Fibroblast of mammary gland (primary cell): Measurements from ENCODE around the gene MRPL55.

Experiments
- DNase-seq: peaks from one replicate; pipeline ENCODE4 v3.0.0-alpha.2; 2010; ENCODE audit warnings: low read depth
- H3K4me3 ChIP-seq: 2 replicates; pipeline ENCODE4 v1.5.1; 2011; ENCODE audit warnings: low read depth, mild to moderate bottlenecking, low read length, moderate library complexity; ENCODE audit not compliant: control insufficient read depth
- CTCF ChIP-seq: conservative IDR thresholded peaks from 2 replicates; pipeline ENCODE4 v1.5.1; 2011; ENCODE audit warnings: low read depth, low read length, inconsistent platforms; ENCODE audit not compliant: control insufficient read depth, insufficient read depth

MRPL55 gene

GRCh38 chr1:228063251-228064191 lies 45.6 kb downstream of the MRPL55 start:
- no peak for TF ChIP-seq CTCF
- no peak overlapping the region for H3K4me3 ChIP-seq
- DNase-seq = no peak

GRCh38 chr1:228062812-228063211 lies 46.3 kb downstream of the MRPL55 start:
- H3K4me3 ChIP-seq = no peak overlapping the region
- TF ChIP-seq CTCF = no peak
- DNase-seq = no peak

- no peak for TF ChIP-seq CTCF
- no peak for DNase-seq
- no peak overlapping the region for H3K4me3 ChIP-seq
Measured at GRCh38 chr1:228062085-228062791, 46.9 kb downstream of the MRPL55 start.

DNA sequence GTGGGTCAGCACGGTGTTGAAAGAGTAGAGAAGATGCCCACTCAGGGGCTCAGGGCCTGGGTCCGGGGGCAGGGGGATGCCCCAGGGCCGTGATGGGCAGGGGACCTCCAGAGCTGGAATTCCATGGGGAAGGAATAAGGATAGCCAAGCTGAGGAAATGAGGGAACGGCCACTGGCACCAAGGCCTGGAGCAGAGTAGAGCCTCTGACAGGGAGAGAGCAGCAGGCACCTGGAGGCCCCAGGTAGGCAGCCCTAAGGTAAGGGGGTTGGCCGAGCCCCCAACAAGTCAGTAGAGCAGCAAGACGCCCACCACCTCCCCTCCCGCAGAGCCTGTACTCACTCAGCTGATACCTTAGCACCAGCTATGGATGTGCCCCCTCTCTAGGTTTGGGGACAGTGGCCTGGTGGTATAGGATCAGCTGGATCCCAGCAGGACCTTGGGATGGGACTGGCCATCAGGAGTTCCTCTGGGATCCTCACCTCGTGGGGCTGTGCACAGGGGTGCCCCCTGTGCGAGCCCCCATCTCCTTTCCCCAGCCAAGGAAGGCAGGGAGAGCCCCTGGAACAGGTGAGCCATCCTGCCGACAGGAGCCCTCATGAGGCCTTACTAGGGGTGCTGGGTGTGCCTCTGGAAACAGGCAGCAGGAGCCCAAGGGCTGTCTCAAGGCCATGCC lies 47.6 kb downstream of the MRPL55 start:
- no peak for TF ChIP-seq CTCF
- no peak for DNase-seq
- H3K4me3 ChIP-seq = no peak overlapping the region

DNA sequence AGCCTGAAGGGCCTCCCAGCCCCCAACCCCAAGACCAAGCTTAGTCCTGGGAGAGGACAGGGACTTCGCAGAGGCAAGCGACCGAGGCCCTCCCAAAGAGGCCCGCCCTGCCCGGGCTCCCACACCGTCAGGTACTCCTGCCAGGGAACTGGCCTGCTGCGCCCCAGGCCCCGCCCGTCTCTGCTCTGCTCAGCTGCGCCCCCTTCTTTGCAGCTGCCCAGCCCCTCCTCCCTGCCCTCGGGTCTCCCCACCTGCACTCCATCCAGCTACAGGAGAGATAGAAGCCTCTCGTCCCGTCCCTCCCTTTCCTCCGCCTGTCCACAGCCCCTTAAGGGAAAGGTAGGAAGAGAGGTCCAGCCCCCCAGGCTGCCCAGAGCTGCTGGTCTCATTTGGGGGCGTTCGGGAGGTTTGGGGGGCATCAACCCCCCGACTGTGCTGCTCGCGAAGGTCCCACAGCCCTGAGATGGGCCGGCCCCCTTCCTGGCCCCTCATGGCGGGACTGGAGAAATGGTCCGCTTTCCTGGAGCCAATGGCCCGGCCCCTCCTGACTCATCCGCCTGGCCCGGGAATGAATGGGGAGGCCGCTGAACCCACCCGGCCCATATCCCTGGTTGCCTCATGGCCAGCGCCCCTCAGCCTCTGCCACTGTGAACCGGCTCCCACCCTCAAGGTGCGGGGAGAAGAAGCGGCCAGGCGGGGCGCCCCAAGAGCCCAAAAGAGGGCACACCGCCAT lies 48.5 kb downstream of the MRPL55 start:
- no peak overlapping the region for H3K4me3 ChIP-seq
- TF ChIP-seq CTCF = no peak
- no peak for DNase-seq
